Measurements from ENCODE around the gene CDC25C.

DNA sequence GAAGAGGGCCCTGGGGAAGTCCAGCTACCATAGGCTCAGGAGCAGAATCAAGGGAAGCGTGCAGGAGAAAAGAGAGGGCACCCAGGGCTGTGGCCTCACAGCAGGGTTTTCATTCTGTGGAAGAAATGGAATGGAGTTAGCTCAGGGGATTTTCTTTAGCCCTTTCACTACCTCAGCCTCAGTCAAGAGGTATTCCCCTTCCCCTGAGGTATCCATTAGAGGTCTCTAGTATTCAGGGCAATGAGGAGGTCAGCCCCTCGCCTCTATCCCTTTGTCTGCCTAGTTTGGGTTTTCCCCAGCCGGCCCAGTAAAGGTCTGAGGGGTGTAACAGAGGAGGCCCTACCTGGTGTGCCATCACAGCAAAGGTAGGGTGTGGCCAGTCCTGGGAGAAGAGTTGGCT is 78.7 kb downstream of the CDC25C start:
- TF ChIP-seq EZH2phosphoT487 (IDR thresholded peaks at IDR 0.05; ENCODE audit: borderline replicate concordance): no peak
- TF ChIP-seq, protein P1, sequence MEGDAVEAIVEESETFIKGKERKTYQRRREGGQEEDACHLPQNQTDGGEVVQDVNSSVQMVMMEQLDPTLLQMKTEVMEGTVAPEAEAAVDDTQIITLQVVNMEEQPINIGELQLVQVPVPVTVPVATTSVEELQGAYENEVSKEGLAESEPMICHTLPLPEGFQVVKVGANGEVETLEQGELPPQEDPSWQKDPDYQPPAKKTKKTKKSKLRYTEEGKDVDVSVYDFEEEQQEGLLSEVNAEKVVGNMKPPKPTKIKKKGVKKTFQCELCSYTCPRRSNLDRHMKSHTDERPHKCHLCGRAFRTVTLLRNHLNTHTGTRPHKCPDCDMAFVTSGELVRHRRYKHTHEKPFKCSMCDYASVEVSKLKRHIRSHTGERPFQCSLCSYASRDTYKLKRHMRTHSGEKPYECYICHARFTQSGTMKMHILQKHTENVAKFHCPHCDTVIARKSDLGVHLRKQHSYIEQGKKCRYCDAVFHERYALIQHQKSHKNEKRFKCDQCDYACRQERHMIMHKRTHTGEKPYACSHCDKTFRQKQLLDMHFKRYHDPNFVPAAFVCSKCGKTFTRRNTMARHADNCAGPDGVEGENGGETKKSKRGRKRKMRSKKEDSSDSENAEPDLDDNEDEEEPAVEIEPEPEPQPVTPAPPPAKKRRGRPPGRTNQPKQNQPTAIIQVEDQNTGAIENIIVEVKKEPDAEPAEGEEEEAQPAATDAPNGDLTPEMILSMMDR (conservative IDR thresholded peaks at IDR 0.05; ENCODE audit: low read length): no peak
